22Rv1 (cell line): ENCODE measurements around the gene C18orf54.

Experiments used
- CTCF ChIP-seq: fragments of 450-650 bp; IDR thresholded peaks from 2 replicates; pipeline ENCODE4 v1.5.1; 2017; ENCODE audit warnings: mild to moderate bottlenecking
- ZFX ChIP-seq: fragments of 450-650 bp; IDR thresholded peaks from 2 replicates; pipeline ENCODE4 v1.6.1; 2017; ENCODE audit warnings: antibody characterized with exemption, borderline replicate concordance

DNA sequence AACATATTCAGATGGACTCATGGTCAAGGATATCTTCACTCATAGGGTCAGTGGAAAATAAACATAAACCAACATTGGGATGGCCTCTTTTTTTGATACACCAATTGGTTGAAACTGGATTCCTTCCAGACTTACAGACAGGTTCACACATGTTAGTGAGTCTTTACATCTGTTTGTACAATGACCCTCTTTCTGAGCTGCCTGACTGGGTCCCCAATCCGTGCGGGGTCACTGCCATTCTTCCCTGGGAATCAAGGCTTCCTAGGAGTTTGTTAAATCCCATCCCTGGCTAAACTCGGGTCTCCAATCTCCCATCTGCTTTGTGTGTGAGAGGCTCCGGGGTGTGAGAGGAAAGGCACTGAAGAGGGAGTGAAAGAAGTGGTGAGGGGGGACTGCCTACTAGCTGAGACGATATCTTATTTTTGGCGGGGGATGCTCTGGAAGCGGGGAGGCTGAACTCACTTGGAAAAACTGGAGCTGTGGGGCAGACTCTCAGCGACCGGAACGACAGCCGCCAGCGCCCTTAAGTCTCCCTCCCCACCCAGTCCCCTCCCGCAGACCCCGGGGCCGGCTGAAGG, 535 bp upstream of the C18orf54 start:
- TF ChIP-seq CTCF = no peak
- no peak for TF ChIP-seq ZFX
